Activated naive CD4-positive, alpha-beta T cell treated with anti-CD3 and anti-CD28 coated beads, Interleukin-2, amount 50 U/mL, for 16 hours (primary cell): ENCODE measurements around the gene ZNF740.
"Not testable (repeated sequence)": the region's sequence is repeated elsewhere in the genome, so short reads cannot be mapped to it uniquely, and the experiment has no call there.

Experiments used
- DNase-seq: peaks from one replicate; pipeline ENCODE4 v3.0.0-alpha.2; 2020

Gene ZNF740

GRCh38 chr12:53173085-53173715, 7.3 kb upstream of the ZNF740 start:
- DNase-seq: no peak

GRCh38 chr12:53174881-53175491, 5.5 kb upstream of the ZNF740 start:
- DNase-seq: no peak

GRCh38 chr12:53176750-53177149, 3.8 kb upstream of the ZNF740 start:
- no peak for DNase-seq

DNA sequence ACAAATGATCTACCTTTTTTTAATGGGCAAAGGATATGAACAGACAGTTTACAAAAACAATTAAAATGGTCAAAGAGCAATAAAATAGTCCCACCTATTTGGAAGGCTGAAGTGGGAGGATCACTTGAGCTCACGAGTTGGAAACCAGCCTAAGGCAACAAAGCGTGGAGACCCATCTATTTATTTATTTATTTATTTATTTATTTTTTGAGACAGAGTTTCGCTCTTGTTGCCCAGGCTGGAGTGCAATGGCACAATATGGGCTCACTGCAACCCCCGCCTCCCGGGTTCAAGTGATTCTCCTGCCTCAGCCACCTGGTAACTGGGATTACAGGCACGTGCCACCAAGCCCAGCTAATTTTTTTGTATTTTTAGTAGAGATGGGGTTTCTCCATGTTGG, 3.1 kb upstream of the ZNF740 start:
- not testable (repeated sequence) for DNase-seq

DNA sequence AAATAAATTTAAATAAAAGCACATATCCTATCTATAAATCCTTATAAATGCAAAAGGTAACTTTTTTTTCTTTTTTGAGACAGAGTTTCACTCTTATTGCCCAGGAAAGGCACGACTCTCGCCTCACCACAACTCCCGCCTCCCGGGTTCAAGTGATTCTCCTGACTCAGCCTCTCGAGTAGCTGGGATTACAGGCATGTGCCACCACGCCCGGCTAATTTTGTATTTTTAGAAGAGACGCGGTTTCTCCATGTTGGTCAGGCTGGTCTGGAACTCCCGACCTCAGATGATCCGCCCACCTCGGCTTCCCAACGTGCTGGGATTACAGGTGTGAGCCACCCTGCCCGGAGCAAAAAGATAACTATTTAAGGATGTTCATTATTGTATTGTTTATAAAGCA, 1.7 kb upstream of the ZNF740 start:
- not testable (repeated sequence) for DNase-seq

DNA sequence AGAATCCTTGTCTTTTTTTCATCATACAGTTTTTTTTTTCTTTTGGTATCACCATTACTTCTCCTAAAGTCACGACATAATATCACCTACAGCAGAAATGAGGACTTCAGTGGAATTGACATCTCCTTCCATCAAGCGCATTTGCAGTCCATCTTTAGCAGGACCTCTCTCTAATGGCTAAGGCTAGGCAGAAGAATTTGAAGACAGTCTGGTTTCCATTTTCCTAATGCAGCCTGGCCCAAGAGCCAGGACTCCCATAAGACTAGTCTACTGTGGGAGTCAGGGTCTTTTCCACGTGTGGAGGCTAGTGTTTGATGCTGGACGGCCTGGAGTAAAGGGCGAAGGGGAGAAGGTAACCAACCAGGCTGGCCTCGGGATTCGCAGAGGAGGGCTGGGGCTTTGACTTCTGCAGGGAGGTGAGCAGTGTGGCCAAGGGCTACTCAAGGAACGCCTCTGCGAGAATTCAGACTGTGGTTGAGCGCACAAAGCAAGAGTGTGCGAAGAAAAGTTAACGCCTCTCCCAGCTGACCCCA, 769 bp upstream of the ZNF740 start:
- no peak for DNase-seq

DNA sequence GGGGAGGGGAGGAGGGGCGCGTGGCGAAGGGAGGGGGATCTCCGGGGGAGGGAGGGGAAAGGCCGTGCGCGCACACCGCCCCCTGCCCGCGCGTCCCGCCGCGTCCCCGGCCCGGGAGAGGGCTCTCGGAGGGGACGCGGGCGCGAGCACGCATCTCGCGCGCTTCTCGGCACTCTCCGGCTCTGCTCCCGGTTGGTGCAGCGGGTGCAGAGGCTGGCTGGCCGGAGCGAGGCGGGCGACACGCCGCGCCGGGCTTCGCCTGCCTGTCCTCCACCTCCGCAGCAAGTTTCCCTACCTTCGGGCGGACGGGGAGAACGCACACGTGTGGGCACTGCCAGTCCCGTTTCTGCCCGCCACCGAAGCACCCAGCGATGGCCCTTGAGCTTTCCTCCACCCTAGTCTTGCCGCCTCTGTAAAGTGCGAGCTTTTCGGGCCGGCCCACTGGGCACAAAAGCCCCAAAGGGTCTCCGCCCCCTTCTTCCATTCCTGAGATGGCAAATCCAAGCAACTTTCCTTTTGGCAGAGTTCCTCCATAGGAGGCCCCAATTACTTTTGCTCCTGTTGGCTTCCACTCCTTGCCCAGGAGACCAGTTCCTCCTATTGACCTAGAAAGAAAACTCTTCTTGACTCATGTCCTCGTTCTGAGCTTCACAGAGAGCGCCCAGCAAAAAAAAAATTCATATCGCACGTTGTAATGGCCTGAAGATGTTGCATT, 566 bp downstream of the ZNF740 start:
- DNase-seq: peak; percentile 81

DNA sequence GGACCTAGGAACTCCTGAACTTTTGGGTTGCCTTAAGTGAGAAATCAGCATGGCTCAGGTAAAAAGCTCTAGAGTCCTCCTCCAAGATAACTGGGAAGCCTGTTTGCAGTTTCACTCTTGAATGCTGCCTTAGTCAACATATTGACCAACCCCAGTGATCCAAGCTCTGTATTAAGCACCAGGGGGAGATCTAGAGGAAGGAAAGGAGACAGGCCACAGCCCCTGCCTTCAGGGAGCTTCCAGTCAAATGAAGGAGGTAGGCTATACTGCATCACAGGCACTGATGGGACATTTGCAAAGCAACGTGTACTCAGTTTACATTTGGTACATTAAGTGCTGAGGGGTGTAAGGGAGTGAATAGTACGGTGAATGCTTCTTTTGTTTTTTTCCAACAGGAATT, 1.4 kb downstream of the ZNF740 start:
- no peak for DNase-seq

DNA sequence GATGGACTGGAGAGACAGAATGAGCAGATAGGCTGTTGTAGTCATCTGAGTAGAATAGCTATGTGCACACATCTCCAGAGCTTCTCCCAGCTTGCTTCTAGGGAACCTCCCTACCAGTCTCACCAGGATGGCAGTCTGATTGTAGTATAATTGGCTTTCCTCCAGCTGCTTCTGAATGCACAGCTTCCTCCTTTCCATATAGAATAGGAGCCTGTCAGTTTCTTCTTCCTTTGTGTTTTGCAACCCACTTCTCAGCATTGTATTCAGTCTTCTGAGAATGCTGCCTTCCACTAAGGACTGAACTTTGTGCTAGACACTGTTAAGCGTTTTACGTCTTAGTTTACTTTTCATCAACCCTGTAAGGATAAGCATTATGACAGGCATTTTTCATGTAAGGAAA, 2.4 kb downstream of the ZNF740 start:
- DNase-seq: no peak

GRCh38 chr12:53184828-53185227, 4.3 kb downstream of the ZNF740 start:
- DNase-seq: no peak

DNA sequence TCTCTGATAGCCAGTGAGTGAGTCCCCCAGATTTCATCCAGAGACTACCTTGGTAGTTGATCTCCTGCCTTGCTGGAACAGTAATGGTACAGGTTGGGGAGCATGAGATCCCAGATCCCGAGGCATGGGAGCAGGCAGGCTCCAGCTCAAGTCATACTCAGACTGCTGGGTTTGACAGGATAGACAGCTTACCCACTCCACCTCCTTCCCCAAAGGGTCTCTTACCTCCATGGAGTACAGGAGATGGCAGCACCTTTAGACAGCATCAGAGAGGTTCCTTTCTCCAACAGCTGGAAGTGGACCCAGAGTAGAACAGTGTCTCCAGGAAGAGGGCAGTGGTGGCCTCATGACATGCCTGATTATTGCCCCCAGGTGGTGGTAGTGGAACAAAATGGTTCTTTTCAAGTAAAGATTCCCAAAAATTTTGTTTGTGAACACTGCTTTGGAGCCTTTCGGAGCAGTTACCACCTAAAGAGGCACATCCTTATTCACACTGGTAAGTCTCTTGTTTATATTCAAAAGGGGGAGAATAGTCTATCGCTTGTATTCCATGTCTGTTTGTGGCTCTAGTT, 5.1 kb downstream of the ZNF740 start:
- DNase-seq: no peak

- no peak for DNase-seq
Measured at GRCh38 chr12:53186745-53187144, 6.2 kb downstream of the ZNF740 start.

- no peak for DNase-seq
Measured at GRCh38 chr12:53187145-53187899, 6.8 kb downstream of the ZNF740 start.

- peak; percentile 64 for DNase-seq
Measured at GRCh38 chr12:53190108-53190729, 9.7 kb downstream of the ZNF740 start.

- DNase-seq: no peak
Measured at GRCh38 chr12:53191096-53191884, 10.8 kb downstream of the ZNF740 start.

GRCh38 chr12:53191885-53192530, 11.5 kb downstream of the ZNF740 start:
- no peak for DNase-seq

DNA sequence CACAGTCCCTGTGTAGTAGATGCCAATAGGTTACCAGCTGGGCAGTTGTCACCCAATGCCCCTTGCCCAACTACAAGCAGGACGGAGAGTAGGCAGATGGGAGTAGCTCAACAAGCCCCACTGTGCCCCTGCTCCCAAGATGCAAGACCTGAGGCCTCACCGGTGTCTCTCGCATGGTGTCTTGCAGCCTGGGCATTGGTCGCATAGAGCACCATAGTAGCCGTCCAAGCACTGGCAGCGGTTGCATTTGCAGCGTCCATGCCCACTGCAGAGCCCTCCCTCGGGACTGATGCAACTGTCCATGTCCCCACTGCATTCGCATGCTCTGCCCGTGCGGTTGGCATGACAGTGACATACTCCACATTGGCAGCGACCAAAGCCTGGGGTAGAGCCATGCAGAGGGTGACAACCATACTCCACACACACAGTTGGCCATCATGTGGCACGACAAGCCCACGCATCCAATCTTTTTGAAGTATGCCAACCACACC, 12.1 kb downstream of the ZNF740 start:
- DNase-seq: no peak

GRCh38 chr12:53193040-53193439, 12.5 kb downstream of the ZNF740 start:
- DNase-seq: no peak

DNA sequence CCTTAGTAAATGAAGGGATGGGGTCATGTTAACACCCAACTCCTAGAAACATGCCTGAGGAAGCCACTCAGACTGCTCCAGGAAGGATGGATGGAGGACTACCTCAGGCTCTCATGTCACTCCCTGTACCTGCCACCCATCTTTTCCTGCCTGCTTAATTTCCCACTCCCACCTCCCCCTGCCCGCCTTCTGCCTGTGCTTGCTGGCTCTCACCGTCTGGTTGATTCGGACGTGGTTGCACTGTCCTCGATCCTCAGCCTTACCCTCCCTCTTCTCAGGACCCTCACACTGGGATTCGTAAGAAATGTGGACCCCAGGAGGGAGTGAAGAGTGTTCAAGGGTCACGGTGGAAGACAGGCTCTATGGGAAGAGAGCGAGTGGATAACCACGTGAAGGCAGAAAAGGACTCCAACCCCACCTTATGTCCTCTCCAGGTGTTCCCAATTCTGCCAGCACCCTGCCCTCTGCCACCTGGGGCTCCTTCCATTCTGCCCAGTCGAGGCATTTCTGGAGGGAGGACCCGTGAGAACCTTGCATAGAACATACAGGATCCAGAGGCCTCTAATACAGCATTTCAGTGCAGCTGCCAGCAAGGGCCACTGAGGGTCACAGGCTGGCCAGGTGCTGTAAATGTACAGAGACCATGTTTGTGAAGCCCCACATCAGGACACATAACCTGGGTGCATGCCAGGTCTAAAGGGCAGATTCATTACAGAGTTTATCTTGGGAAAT, 13.6 kb downstream of the ZNF740 start:
- DNase-seq: no peak

DNA sequence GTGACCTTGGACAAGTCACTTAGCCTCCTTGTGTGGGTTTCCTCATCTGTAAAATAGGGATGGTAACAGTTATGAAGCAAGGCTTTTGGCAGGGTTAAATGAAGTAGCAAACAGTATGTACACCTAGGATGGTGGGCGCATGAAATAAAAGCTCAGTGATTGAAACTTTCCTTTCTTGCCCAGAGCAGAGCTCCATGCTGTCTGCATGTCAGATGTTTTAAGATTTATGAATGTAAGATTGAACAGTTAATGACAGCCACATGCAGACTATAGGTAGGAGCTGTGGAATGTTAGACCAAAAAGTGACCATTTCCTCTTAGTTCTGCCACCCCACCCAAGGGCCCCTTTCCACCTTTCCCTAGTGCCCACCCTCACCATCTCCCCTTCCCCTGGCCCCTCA, 14.5 kb downstream of the ZNF740 start:
- no peak for DNase-seq
